AML-193 (cell line): ENCODE results near the gene GRWD1.

ENCODE experiments used
- DNase-seq, 2 experiments: peaks; one replicate each; lab custom pipeline; 2025; lab: John Stamatoyannopoulos, UW

GRWD1 gene

GRCh38 chr19:48456864-48457263, 11.1 kb downstream of the GRWD1 start:
- no peak for DNase-seq

GRCh38 chr19:48458016-48458415, 12.2 kb downstream of the GRWD1 start:
- DNase-seq = no peak

GRCh38 chr19:48461651-48461981, 15.8 kb downstream of the GRWD1 start:
- no peak for DNase-seq

- DNase-seq = no peak
Measured at GRCh38 chr19:48461982-48462655, 16.3 kb downstream of the GRWD1 start.

GRCh38 chr19:48465215-48465614, 19.4 kb downstream of the GRWD1 start:
- no peak for DNase-seq

- DNase-seq = no peak
Measured at GRCh38 chr19:48466561-48467325, 21.0 kb downstream of the GRWD1 start.

GRCh38 chr19:48468772-48469288, 23.0 kb downstream of the GRWD1 start:
- DNase-seq = peak; percentile 99

GRCh38 chr19:48469289-48469881, 23.6 kb downstream of the GRWD1 start, which contains the start of gene CYTH2:
Gene CYTH2, plus strand, starts transcription at chr19:48469369. Its CDS starts 139 bp downstream, at chr19:48469508.
- DNase-seq = peak; percentile 38 to 53

- DNase-seq = no peak
Measured at GRCh38 chr19:48469934-48470680, 24.3 kb downstream of the GRWD1 start.

DNA sequence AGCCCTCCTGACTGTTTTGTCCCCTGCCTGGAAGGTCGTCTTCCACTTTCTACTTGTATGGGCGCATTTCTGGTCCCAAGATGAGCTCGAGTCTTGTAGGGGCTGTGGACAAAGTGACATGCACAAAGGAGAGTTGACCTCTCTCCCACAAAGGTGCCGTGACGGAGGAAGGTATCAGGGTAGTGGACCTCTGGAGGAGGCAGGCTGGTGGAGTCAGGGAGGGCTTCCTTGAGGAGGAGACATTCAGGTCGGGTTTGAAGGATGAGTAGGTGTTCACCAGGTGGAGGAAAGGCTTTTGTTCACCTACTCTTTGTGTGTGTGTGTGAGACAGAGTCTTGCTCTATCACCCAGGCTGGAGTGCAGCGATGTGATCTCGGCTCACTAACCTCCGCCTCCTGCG, 25.1 kb downstream of the GRWD1 start:
- no peak for DNase-seq

GRCh38 chr19:48471836-48472235, 26.1 kb downstream of the GRWD1 start:
- DNase-seq = no peak

DNA sequence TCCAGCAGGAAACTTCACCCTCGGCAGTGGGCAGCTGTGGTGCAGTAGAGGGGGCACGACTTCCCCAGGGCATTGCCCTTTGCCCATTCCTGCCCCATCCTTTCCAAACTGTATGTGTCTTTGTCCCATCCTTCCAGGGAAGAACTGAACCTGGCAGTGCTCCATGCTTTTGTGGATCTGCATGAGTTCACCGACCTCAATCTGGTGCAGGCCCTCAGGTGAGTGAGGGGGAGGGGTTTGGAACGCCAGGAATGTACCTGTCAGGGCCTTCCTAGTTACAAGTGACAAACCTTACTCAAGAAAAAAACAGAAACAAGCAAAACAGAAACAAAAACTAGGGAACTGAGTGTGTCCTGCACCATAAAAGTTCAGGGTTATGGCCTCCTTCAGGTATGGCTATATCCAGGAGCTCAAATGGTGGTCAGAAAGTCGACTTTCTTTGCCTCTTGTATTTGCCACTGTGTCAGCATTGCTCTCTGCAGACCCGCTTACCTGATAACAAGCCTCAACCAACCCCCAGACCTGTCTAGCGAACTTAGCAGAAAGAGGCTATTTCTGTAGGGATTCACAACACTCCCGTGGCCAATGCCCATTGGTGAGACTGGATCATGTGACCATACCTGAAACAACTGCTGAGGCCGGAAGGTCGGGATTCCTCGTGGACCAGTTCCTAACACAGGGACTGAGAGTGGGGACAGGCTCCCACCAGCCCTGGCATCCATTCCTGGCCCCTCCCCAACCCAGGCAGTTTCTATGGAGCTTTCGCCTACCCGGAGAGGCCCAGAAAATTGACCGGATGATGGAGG, 27.6 kb downstream of the GRWD1 start:
- no peak for DNase-seq

GRCh38 chr19:48474084-48474592, 28.4 kb downstream of the GRWD1 start:
- DNase-seq = no peak

DNA sequence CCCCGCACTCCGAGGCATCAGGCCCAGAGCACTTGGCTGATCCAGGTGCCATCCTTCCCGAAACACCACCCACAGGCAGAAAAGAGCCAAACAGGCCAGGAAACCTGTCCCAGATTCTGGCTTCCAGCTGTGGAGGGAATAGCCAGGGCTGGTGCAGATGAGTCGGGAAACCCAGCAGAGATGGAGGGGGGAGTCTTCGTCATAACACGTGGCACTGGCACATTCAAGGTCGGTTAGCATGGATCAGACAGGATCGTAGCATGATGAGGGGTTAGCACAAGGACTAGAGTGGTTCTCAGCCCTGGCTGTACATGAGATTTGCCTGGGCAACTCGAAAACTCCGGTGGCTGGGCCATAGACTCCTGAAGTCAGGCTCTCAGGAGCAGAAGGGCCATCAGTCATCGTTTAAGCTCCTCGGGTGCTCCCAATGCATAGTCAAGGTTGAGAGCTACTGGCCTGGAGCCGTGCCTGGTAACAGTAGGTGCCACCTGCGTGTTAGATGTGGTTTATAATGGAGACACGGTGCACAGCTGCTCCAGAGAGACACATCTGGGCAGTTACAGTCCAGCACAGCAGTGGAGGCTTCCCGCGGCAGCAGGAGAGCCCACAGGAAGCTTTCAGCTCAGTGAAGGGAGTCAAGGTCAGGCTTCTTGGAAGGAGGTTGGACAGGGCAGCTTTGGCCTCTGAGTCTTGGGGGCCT, 29.7 kb downstream of the GRWD1 start:
- DNase-seq = no peak

- DNase-seq = no peak
Measured at GRCh38 chr19:48476176-48476575, 30.4 kb downstream of the GRWD1 start.

DNA sequence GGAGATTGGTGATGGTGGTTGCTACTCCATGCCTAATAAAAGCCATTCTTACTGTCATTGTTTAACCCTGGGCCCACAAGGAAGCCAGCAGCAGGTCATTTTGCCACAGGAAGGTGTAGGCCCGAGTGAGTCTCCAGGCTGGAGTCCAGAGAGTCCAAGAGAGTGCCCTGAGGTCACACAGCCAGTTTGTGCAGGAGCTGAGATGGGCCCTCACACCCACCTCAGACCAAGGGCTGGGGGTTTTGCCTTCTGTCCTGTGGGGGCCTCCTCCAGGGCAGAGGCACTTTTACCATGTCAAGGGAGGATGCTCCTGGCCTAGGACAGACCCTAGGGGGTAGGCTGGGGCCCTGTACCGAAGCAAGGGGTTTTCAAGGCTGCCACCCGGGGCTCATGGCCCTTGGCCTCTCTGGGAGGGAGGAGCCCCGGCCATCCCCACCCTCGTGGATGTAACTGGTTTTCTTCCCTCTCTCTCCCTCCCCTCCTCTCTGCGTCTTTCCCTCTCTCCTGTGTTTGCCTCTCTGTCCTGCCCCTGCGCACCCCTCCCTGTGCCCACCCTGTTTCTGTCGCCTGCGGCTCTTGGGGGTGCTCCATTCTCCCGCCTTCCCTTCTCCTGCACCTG, 31.4 kb downstream of the GRWD1 start:
- DNase-seq = no peak

- DNase-seq = no peak
Measured at GRCh38 chr19:48477698-48478338, 32.0 kb downstream of the GRWD1 start.

DNA sequence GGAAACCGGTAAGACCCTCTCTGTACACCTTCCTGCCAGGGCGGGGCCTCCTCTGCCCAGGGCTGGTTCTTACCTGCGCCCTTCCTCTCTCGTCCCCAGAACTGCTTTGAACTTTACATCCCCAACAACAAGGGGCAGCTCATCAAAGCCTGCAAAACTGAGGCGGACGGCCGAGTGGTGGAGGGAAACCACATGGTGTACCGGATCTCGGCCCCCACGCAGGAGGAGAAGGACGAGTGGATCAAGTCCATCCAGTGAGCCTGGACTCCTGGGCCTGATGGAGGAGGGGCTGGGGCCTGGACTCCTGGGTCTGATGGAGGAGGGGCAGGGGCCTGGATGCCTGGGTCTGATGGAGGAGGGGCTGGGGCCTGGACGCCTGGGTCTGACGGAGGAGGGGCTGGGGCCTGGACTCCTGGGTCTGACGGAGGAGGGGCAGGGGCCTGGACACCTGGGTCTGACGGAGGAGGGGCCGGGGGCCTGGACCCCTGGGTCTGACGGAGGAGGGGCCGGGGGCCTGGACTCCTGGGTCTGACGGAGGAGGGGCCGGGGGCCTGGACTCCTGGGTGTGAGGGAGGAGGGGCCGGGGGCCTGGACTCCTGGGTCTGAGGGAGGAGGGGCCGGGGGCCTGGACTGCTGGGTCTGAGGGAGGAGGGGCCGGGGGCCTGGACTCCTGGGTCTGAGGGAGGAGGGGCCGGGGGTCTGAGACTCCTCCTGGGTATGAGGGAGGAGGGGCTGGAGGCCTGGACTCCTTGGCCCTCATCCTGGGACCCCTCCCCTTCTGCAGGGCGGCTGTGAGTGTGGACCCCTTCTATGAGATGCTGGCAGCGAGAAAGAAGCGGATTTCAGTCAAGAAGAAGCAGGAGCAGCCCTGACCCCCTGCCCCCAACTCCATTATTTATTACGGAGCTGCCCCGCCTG, 32.8 kb downstream of the GRWD1 start:
- no peak for DNase-seq

DNA sequence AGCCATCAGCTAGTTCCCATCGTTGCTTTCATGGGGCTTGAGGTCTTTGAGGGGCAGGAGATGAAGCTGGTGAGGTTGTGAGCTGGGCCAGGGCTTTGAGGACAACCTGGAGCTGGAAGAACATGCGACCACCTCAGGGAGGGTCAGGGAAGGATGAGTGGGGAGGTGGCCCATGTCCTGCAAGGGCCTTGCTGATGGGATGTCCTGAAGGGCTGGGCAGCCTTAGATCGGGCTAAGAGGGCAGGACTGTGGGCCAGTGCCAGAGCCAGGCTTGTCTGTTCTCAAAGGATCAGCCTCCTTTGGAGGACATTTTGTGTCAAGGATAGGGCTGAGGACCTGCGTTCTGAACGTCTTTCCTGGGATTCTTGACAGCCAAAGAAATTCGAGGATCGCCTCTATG, 33.9 kb downstream of the GRWD1 start:
- DNase-seq = no peak
